Memory B cell (primary cell): ENCODE data around the gene ZNF302.
"Not testable (repeated sequence)": the region's sequence is repeated elsewhere in the genome, so short reads cannot be mapped to it uniquely, and the experiment has no call there.

ENCODE experiments used
- ATAC-seq: fragments of 150-1000 bp; cut with Tn5 transposase; 2 replicates; pipeline ENCODE4 v1.10.0; 2021; ENCODE audit warnings: low read depth, mild to moderate bottlenecking, moderate library complexity
- DNase-seq, 2 donors: peaks; one replicate each; pipeline ENCODE4 v3.0.0; 2022; ENCODE audit warnings: low spot score in 2 of 2
- H3K27ac Mint-ChIP-seq: one replicate; pipeline ENCODE4 v1.8.0; 2022; ENCODE audit warnings: mild to moderate bottlenecking, moderate library complexity, mixed read lengths
- H3K27me3 Mint-ChIP-seq: one replicate; pipeline ENCODE4 v1.8.0; 2022; ENCODE audit warnings: mixed read lengths
- H3K36me3 Mint-ChIP-seq: one replicate; pipeline ENCODE4 v1.8.0; 2022; ENCODE audit warnings: mild to moderate bottlenecking, mixed read lengths
- H3K4me1 Mint-ChIP-seq: one replicate; pipeline ENCODE4 v1.8.0; 2022; ENCODE audit warnings: mixed read lengths
- H3K4me3 Mint-ChIP-seq: one replicate; pipeline ENCODE4 v1.8.0; 2022; ENCODE audit warnings: mild to moderate bottlenecking, moderate library complexity, mixed read lengths
- H3K9me3 Mint-ChIP-seq: one replicate; pipeline ENCODE4 v1.8.0; 2022; ENCODE audit warnings: mixed read lengths

ZNF302 gene

DNA sequence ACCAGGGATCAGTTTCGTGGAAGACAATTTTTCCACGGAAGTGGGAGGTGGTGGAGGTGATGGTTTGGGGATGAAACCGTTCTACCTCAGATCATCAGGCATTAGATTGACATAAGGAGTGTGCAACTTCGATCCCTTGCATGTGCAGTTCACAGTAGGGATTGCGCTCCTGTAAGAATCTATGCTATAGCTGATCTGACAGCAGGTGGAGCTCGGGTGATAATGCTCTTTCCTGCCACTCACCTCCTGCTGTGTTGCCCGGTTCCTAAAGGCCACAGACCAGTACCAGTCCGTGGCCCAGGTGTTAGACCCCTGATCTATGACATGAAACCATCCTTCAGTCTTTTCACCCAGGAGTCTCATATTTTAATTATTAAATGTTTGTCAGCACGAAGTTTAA is 4.0 kb downstream of the ZNF302 start:
- no peak overlapping the region for H3K4me3 Mint-ChIP-seq
- peaks cover 9% of the 10 kb centered on the region for H3K4me1 Mint-ChIP-seq
- no peak for ATAC-seq
- no peak for DNase-seq
- H3K36me3 Mint-ChIP-seq = peaks cover 53% of the 10 kb centered on the region
- no peaks in the 10 kb centered on the region for H3K27me3 Mint-ChIP-seq
- peaks cover 15% of the 10 kb centered on the region for H3K9me3 Mint-ChIP-seq
- H3K27ac Mint-ChIP-seq = no peak overlapping the region

DNA sequence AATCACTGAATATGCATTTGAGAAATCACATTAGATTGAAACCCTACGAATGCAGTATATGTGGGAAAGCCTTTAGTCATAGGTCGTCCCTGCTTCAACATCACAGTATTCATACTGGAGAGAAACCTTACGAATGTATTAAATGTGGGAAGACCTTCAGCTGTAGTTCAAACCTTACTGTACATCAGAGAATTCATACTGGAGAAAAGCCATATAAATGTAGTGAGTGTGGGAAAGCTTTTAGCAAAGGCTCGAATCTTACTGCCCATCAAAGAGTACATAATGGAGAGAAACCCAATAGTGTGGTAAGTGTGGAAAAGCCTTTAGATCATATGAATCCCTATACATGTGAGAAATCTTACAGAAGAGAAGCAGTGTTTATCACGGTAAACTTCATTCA is 7.8 kb downstream of the ZNF302 start:
- not testable (repeated sequence) for H3K27me3 Mint-ChIP-seq, DNase-seq, H3K4me1 Mint-ChIP-seq, ATAC-seq, H3K27ac Mint-ChIP-seq, H3K4me3 Mint-ChIP-seq
- Mint-ChIP-seq H3K9me3 (peaks cover 20% of the 10 kb centered on the region), H3K36me3 (peaks cover 41% of the 10 kb centered on the region)

GRCh38 chr19:34686455-34686854 is 9.0 kb downstream of the ZNF302 start:
- ATAC-seq = no peak
- no peaks in the 10 kb centered on the region for H3K4me1 Mint-ChIP-seq
- no peak overlapping the region for H3K4me3 Mint-ChIP-seq
- peaks cover 20% of the 10 kb centered on the region for H3K9me3 Mint-ChIP-seq
- DNase-seq = no peak
- H3K27ac Mint-ChIP-seq = no peak overlapping the region
- H3K27me3 Mint-ChIP-seq = peaks cover 5% of the 10 kb centered on the region
- peaks cover 31% of the 10 kb centered on the region for H3K36me3 Mint-ChIP-seq

- H3K27me3 Mint-ChIP-seq = peaks cover 5% of the 10 kb centered on the region
- DNase-seq = no peak
These were observed 9.9 kb downstream of the ZNF302 start for GRCh38 chr19:34687348-34687747.

DNA sequence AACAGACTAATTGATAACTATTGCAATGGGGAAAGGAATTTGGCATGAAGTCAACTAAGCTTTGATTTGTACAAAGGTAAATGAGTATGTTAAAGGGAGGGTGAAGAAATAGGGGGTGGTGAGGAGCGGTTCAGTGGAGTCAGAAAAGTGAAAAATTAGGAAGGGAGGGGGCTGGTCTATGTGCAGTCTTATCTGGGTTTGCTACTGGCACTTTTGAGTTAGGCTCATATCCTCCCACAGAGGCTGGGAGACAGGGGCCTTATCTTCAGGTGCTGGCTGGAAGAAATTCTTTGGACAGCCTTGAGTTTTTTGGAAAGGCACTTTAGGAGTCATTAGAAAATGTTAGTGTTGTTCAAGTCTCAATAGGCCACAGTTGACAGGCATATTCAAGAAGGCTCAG is 11.1 kb downstream of the ZNF302 start:
- Mint-ChIP-seq H3K9me3 (peaks cover 18% of the 10 kb centered on the region), H3K36me3 (peaks cover 20% of the 10 kb centered on the region), H3K27me3 (peaks cover 11% of the 10 kb centered on the region), H3K4me1 (no peaks in the 10 kb centered on the region), H3K27ac (no peak overlapping the region), H3K4me3 (no peak overlapping the region)
- no peak for ATAC-seq
- no peak for DNase-seq

More at GRCh38 chr19:34687348-34687747, 9.9 kb downstream of the ZNF302 start:
- Mint-ChIP-seq H3K4me1 (no peaks in the 10 kb centered on the region), H3K4me3 (no peak overlapping the region), H3K36me3 (peaks cover 30% of the 10 kb centered on the region), H3K9me3 (peaks cover 21% of the 10 kb centered on the region), H3K27ac (no peak overlapping the region)
- no peak for ATAC-seq

- no peak for ATAC-seq
- peaks cover 17% of the 10 kb centered on the region for H3K27me3 Mint-ChIP-seq
These were observed 12.9 kb downstream of the ZNF302 start for GRCh38 chr19:34690372-34690771.

DNA sequence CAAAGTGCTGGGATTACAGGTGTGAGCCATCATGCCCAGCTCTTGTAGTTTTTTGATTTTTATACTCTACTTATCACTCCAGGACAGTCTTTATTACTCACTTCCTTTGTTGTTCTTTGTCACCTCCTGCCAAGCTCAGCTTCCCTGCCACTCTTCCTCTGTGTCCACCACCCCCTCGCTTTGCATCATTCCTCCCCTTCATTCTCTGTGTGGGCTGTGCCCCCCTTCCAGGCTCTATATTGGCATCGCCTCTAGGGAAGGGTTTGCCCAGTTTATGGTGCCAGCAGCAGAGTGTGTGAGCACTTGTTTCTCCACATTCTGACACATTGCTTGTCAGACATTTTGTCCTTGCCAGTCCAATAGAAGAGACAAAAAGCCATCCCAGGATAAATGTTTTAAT is 15.1 kb downstream of the ZNF302 start:
- Mint-ChIP-seq H3K4me1 (no peaks in the 10 kb centered on the region), H3K36me3 (peaks cover 3% of the 10 kb centered on the region), H3K9me3 (peaks cover 9% of the 10 kb centered on the region), H3K4me3 (no peak overlapping the region), H3K27me3 (peaks cover 17% of the 10 kb centered on the region), H3K27ac (no peak overlapping the region)
- ATAC-seq (no peak), DNase-seq (no peak)

More at GRCh38 chr19:34690372-34690771, 12.9 kb downstream of the ZNF302 start:
- Mint-ChIP-seq H3K27ac (no peak overlapping the region), H3K9me3 (peaks cover 14% of the 10 kb centered on the region), H3K4me3 (no peak overlapping the region), H3K36me3 (peaks cover 5% of the 10 kb centered on the region), H3K4me1 (no peaks in the 10 kb centered on the region)
- no peak for DNase-seq

DNA sequence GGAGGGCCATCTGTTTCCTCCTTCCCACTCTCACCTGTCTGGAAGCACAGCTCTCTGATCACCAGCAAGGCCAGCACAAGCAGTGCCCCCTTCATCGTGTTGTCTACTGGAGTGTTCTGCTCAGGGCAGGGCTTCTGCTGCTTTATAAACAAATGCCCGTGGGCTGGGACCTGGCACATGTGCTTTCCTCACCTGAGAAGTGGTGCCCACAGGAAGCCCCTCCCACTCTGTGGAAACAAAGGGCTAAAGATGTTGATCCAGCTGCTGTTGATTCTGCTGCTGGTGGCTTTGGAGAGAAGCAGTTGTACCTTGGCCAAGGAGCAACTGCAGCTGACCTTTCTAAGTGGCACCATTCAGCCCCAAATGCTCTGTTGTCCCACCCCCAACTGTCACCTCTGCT is 30.2 kb downstream of the ZNF302 start:
- peaks cover 10% of the 10 kb centered on the region for H3K36me3 Mint-ChIP-seq
- ATAC-seq (no peak), DNase-seq (no peak)
- no peak overlapping the region for H3K4me3 Mint-ChIP-seq
- H3K9me3 Mint-ChIP-seq = peaks cover 6% of the 10 kb centered on the region
- no peak overlapping the region for H3K27ac Mint-ChIP-seq
- peaks cover 2% of the 10 kb centered on the region for H3K4me1 Mint-ChIP-seq
- H3K27me3 Mint-ChIP-seq = peaks cover 12% of the 10 kb centered on the region

GRCh38 chr19:34711890-34712289 is 34.4 kb downstream of the ZNF302 start:
- H3K36me3 Mint-ChIP-seq = peaks cover 7% of the 10 kb centered on the region
- H3K27me3 Mint-ChIP-seq = peaks cover 14% of the 10 kb centered on the region
- no peak overlapping the region for H3K27ac Mint-ChIP-seq
- DNase-seq (no peak), ATAC-seq (no peak)
- peaks cover 2% of the 10 kb centered on the region for H3K4me1 Mint-ChIP-seq
- peaks cover 10% of the 10 kb centered on the region for H3K9me3 Mint-ChIP-seq
- H3K4me3 Mint-ChIP-seq = no peak overlapping the region

GRCh38 chr19:34712395-34713261 is 35.1 kb downstream of the ZNF302 start:
- Mint-ChIP-seq H3K27ac (no peak overlapping the region), H3K4me1 (peaks cover 2% of the 10 kb centered on the region), H3K4me3 (no peak overlapping the region), H3K9me3 (peaks cover 10% of the 10 kb centered on the region), H3K27me3 (peaks cover 14% of the 10 kb centered on the region), H3K36me3 (peaks cover 7% of the 10 kb centered on the region)
- ATAC-seq = peak; percentile 70
- peak; percentile 56 to 72 for DNase-seq

DNA sequence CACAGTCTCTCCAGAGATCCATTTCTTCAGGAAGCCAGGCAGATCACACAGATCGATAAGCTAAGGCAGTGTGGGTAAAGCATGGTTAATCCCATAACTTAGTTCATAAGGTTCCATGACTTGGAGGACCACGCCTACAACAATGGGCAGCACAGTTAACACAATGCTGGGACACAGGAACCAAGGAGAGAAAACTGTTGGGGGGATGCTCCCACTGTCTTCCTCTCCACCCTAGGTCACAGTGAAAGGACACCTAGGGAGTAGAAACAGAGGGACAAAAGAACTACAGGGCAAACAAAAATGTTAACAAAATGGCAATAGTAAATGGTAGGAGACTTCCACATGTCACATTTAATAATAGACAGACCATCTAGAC is 35.8 kb downstream of the ZNF302 start:
- Mint-ChIP-seq H3K36me3 (peaks cover 7% of the 10 kb centered on the region), H3K4me3 (no peak overlapping the region), H3K4me1 (peaks cover 2% of the 10 kb centered on the region), H3K9me3 (peaks cover 10% of the 10 kb centered on the region), H3K27me3 (peaks cover 14% of the 10 kb centered on the region), H3K27ac (no peak overlapping the region)
- DNase-seq = no peak
- no peak for ATAC-seq

- Mint-ChIP-seq H3K4me3 (no peak overlapping the region), H3K27me3 (peaks cover 13% of the 10 kb centered on the region), H3K36me3 (peaks cover 7% of the 10 kb centered on the region), H3K9me3 (peaks cover 10% of the 10 kb centered on the region), H3K4me1 (peaks cover 2% of the 10 kb centered on the region), H3K27ac (no peak overlapping the region)
- ATAC-seq = no peak
- no peak for DNase-seq
These were observed 37.9 kb downstream of the ZNF302 start for GRCh38 chr19:34715357-34715756.

DNA sequence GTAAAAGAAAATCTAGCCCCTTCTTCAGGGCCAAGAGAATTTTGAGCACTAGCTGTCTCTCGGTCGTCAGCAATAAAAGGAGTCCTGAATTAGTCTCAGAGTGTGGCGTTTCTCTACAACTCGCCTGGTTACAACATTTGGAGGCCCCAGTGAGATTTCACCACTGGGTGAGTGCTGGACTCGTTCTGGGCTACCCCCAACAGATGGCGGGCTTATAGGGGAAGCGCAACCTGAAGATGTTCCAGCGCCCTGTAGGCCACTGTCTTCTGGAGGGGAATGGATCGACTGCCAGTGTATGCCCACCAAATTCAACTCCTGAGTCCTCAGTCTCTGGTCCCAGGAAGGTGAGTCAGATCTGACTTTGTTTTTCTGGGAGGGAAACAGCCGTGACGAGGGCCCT is 44.9 kb downstream of the ZNF302 start:
- no peaks in the 10 kb centered on the region for H3K36me3 Mint-ChIP-seq
- H3K27ac Mint-ChIP-seq = no peak overlapping the region
- ATAC-seq (no peak), DNase-seq (no peak)
- H3K9me3 Mint-ChIP-seq = no peaks in the 10 kb centered on the region
- peaks cover 17% of the 10 kb centered on the region for H3K27me3 Mint-ChIP-seq
- no peak overlapping the region for H3K4me3 Mint-ChIP-seq
- H3K4me1 Mint-ChIP-seq = no peaks in the 10 kb centered on the region

DNA sequence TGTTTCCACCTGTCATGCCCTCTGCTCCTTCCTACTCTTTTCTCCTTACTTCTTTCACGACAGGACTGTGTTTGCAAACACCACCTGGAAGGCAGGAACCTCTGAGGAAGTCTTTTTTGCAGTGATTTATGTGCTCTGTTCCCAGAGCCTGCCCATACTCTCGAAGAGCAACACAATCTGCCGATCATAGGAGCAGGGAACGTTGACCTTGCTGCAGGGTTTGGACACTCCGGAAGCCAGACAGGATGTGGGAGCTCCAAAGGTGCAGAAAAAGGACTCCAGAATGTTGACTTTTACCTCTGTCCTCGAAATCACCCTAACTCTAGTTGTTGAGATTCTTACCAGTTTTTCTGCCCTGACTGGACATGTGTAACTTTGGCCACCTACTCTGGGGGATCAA is 47.9 kb downstream of the ZNF302 start:
- no peak for DNase-seq
- no peak overlapping the region for H3K4me3 Mint-ChIP-seq
- no peak overlapping the region for H3K27ac Mint-ChIP-seq
- H3K27me3 Mint-ChIP-seq = peaks cover 24% of the 10 kb centered on the region
- no peak for ATAC-seq
- H3K4me1 Mint-ChIP-seq = no peaks in the 10 kb centered on the region
- H3K36me3 Mint-ChIP-seq = peaks cover 2% of the 10 kb centered on the region
- H3K9me3 Mint-ChIP-seq = no peaks in the 10 kb centered on the region
